NCI-H82 (cell line): ENCODE measurements around the gene STX17.
"Not testable (repeated sequence)": the region's sequence is repeated elsewhere in the genome, so short reads cannot be mapped to it uniquely, and the experiment has no call there.

Source experiments
- DNase-seq: peaks from one replicate; lab custom pipeline; 2025; lab: John Stamatoyannopoulos, UW

STX17 gene

GRCh38 chr9:99906403-99907207 is at the start of gene STX17:
Gene STX17 (plus strand): TSS chr9:99906654. CDS start chr9:99915240, 8,586 bp downstream.
- DNase-seq = peak; percentile 78

GRCh38 chr9:99857576-99857975 is 48.9 kb upstream of the STX17 start:
- DNase-seq = not testable (repeated sequence)

- no peak for DNase-seq
Measured at GRCh38 chr9:99858087-99858486, 48.4 kb upstream of the STX17 start.

- DNase-seq = no peak
Measured at GRCh38 chr9:99859243-99859980, 47.0 kb upstream of the STX17 start.

GRCh38 chr9:99860266-99860665 is 46.2 kb upstream of the STX17 start:
- no peak for DNase-seq

GRCh38 chr9:99863955-99864354 is 42.5 kb upstream of the STX17 start:
- DNase-seq = no peak

- DNase-seq = no peak
Measured at GRCh38 chr9:99866398-99866797, 40.1 kb upstream of the STX17 start.

GRCh38 chr9:99867536-99867935 is 38.9 kb upstream of the STX17 start:
- DNase-seq = no peak

GRCh38 chr9:99867968-99868367 is 38.5 kb upstream of the STX17 start:
- DNase-seq = no peak

GRCh38 chr9:99868845-99869244 is 37.6 kb upstream of the STX17 start:
- DNase-seq = no peak

GRCh38 chr9:99870126-99870525 is 36.3 kb upstream of the STX17 start:
- no peak for DNase-seq

- no peak for DNase-seq
Measured at GRCh38 chr9:99873531-99873930, 32.9 kb upstream of the STX17 start.

- DNase-seq = no peak
Measured at GRCh38 chr9:99873943-99874584, 32.4 kb upstream of the STX17 start.

GRCh38 chr9:99876190-99876589 is 30.3 kb upstream of the STX17 start:
- DNase-seq = no peak

- DNase-seq = no peak
Measured at GRCh38 chr9:99878651-99879050, 27.8 kb upstream of the STX17 start.

GRCh38 chr9:99881769-99882168 is 24.7 kb upstream of the STX17 start:
- no peak for DNase-seq

- DNase-seq = no peak
Measured at GRCh38 chr9:99885747-99886146, 20.7 kb upstream of the STX17 start.

GRCh38 chr9:99889120-99889519 is 17.3 kb upstream of the STX17 start:
- no peak for DNase-seq

GRCh38 chr9:99894826-99895225 is 11.6 kb upstream of the STX17 start:
- DNase-seq = no peak

- DNase-seq = no peak
Measured at GRCh38 chr9:99895510-99895909, 10.9 kb upstream of the STX17 start.

- DNase-seq = no peak
Measured at GRCh38 chr9:99896119-99896518, 10.3 kb upstream of the STX17 start.

- no peak for DNase-seq
Measured at GRCh38 chr9:99903393-99903792, 3.1 kb upstream of the STX17 start.

- peak; percentile 12 for DNase-seq
Measured at GRCh38 chr9:99905833-99906402, 536 bp upstream of the STX17 start.
